A172 (cell line): ENCODE results near the gene TSEN34. TPM values are rescaled to one million over a fixed set of nuclear protein-coding genes. Genes with fewer than 3 reads are reported as not detected.
"Not testable (repeated sequence)": the region's sequence is repeated elsewhere in the genome, so short reads cannot be mapped to it uniquely, and the experiment has no call there.

Source experiments
- DNase-seq: peaks from one replicate; pipeline ENCODE4 v3.0.0-alpha.2; 2015; ENCODE audit warnings: low spot score
- total RNA-seq: library from RNA; depleted of rRNA; stranded (reverse); fragments of >200 nt; shearing (Covaris generic); gene quantifications from 2 replicates; pipeline ENCODE4 v1.2.3, GENCODE V29; 2014

TSEN34 gene
- total RNA-seq, 1 experiment from 2014 or later, result 277 TPM

DNA sequence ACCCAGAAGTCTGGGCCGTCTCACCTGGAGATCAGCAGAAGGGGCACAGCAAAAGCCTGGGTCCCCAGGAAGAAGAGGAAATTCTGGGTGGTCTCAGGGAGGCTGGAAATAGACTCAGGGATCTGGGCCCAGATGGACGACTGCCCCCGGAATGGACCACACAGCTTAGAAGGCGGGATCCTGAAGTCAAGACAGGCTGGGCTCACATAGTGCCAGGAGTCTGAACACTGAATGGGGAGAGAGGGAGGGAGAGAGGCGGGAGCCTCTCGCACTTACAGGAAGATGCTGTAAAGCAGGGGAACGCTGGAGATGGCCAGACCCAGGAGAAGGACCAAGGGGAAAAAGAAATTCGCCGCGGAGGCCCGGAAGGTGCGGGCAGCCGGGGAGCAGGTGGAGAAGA, 30.3 kb upstream of the TSEN34 start:
- DNase-seq, result no peak

DNA sequence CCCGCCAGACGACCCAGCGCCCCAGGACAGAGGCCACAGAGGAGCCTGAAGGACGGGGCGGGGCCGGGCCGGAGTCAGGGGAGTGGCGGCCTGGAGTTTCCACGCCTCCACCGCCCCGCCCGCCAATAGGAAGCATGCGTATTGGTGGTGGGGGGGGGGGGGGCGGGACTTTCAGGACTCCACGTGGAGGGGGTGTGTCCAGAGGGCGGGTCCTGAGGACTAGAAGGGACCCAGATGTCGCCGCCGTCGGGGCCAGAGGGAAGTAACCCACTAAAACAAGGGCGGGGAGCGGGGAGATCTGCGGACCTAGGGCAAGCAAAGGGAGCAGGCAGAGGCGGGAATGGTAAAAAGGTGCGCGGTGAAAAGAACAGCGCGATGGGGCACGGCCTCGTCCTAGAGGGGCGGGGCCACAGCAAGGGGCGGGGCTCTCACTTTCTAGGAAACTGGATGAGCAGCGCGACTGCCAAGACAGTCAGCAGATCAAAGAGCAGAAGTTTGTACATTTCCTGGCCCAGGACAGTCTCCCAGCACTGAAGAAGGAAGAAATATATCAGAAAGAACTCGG, 28.8 kb upstream of the TSEN34 start:
- DNase-seq, result no peak

- DNase-seq, result no peak
Observed at GRCh38 chr19:54162884-54163283, 28.2 kb upstream of the TSEN34 start.

GRCh38 chr19:54164369-54165068, 26.6 kb upstream of the TSEN34 start:
- DNase-seq, result no peak

GRCh38 chr19:54165222-54165621, 25.9 kb upstream of the TSEN34 start:
- DNase-seq, result no peak

GRCh38 chr19:54168174-54168917, 22.8 kb upstream of the TSEN34 start:
- peak; percentile 93 for DNase-seq

- DNase-seq, result no peak
Observed at GRCh38 chr19:54169149-54169740, 21.9 kb upstream of the TSEN34 start.

- DNase-seq, result not testable (repeated sequence)
Observed at GRCh38 chr19:54171736-54172431, 19.2 kb upstream of the TSEN34 start.

DNA sequence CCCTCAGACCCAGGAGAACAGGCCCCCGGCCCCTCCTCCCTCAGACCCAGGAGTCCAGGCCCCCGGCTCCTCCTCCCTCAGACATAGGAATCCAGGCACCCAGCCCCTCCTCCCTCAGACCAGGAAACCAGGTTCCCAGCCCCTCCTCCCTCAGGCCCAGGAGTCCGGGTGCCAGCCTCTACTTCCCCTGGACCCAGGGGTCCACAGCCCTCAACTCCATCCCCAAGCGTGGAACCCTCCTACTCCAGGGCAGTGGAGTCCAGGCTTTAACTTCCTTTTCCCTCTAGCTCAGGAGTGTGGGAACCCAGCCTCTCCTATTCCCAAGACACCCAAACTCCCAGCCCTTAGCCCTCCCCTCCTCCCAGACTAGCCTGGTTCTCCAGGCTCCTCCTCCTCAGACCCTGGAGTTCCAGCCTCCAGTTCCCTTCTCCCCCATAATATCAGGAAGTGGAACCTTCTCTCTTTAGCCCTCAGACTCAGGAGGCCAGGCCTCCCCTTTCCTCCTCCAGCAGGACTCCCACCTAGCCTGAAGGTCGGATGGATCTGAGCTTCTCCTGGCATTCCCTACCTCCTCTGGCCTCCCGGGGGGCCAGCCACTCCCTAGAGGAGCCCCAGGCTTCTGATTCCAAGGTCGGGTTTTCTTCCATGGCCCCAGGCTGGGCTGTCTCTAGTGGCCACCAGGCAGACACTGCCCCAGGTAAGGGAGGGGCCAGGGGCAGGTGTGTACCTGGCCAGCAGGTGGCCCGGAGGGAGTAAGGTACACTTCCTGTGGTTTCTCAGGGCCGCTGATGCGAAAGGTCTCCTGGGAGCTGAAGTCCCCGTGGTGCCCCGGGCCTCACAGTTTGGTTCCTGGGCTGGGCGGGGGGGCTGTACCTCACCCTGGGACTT, 18.4 kb upstream of the TSEN34 start, which contains the start of gene TMC4:
Gene TMC4, minus strand, starts transcription at position 690 of the 888 bp plus-strand sequence. Its CDS starts 43 bp downstream, at position 647.
- DNase-seq, result peak; percentile 47

DNA sequence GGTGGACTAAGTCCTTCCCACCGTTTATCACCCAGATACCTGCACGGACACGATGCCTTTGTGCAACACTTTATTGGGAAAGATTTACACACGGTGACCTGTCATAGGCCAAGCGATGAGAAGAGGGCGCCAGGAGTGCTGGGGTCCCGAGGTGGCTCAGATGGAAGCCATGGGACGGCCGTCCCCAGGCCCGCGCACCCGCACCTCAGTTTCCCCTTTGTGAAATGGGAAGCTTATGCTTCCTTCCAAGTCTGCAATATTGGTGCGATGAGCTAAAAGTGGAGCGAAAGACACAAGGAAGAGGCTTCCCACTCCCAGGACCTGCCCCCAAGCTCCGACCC, 17.8 kb upstream of the TSEN34 start:
- DNase-seq, result no peak

DNA sequence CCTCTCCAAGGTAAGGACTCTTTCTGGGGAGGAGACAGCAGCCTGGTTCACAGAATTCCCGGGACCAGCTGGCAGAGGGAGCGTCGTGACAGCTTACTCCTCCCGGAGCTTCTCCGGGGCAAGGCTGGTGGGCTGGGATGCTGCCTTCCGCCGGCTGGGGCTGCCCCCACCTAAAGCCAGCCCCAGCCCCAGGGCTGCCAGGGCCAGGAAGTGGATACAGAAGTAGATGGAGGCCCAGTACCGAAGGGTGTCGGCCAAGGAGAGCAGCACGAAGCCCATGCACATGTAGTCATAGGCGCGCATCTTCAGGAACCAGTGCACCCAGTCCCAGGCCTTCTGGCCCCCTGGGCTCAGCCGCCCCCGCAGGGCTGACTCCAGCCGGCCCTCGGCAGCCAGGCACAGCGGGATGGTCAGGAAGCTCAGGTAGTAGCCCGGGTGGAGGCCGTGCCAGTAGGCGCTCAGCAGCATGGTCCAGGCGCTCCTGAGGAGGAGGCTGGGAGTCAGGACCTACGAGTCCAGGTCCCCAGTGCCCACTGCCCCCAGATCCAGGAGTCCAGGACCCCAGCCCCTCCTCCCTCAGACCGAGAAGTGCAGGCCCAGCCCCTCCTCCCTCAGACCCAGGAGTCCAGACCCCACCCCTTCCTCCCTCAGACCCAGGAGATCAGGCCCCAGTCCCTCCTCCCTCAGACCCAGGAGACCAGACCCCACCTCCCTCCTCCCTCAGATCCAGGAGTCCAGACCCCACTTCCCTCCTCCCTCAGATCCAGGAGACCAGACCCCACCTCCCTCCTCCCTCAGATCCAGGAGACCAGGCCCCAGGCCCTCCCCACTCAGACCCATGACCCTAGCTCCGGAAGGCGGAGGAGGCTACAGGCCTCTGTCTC, 16.9 kb upstream of the TSEN34 start:
- no peak for DNase-seq

- DNase-seq, result no peak
Observed at GRCh38 chr19:54178581-54179261, 12.4 kb upstream of the TSEN34 start.

DNA sequence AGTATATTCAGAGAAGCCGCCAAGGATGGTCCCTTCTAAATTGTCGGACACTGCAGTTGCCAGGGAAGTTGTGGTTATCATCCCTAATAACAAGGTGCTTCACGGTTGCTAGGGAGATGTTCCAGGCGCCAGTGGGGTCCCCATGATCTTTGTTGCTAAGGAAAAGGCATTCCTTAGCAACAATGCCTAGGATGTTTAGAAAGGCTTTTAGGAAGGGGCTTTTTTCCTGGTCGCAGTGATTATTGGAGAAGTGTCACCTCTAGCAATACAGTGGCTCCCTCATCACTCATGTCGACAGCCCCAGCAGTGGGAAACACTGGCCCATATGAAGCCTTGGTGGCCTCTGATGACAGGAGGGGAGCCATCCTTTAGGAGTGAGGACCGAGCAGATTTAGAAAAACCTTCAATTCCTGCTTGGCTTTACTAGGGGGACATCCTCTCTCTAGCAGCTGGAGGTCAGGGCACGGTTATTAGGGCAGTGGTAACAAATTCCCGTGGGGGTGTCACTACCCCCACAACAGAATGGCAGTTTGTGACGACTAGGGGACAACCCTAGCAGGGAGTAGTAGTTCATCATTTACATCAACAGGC, 11.8 kb upstream of the TSEN34 start:
- DNase-seq, result no peak

DNA sequence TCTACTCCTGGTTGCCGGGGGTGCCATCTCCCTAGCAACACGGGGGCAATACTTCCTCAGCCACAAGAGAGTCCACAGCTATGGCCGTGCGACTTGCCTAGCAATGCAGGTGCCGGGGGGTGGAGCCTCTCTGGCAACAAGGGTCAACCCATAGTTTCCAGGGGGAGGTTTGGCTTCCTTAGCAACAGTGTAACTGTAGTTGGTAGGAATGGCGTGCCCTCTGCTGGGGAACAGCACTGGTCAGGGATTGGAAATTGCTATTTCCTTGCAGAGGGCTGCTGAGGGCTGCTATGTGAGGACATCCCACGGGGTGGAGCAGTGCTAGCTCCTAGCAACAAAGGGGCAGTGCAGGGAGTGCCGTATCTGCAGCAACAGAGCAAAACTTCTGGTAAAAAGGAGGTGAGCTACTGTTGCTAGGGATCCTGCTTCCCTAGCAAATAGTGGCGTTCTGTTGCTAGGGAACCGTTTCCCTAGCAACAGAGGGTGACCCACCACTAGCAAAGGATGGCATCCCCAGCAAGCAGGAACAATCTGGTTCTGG, 11.1 kb upstream of the TSEN34 start:
- DNase-seq, result no peak

DNA sequence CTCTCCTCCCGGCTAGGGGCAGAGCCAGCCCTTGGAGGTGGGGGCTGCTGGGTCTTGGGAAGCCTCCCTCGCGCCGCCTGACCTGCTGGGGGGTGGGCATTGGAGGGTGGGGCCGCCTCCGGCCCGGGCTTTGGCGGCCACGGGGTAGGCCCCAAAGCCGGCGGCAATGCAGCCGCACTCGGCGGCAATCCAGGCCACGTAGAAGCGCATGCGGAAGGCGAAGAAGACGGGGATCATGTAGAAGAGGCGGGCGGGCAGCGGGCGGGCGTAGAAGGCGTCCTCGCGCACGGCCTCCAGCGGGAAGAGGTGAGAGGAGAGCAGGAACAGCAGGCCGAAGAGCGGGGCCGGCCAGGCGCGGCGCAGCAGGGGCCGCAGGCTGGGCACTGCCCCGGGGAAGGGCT, 10.4 kb upstream of the TSEN34 start:
- no peak for DNase-seq

- not testable (repeated sequence) for DNase-seq
Observed at GRCh38 chr19:54181894-54182293, 9.2 kb upstream of the TSEN34 start.

DNA sequence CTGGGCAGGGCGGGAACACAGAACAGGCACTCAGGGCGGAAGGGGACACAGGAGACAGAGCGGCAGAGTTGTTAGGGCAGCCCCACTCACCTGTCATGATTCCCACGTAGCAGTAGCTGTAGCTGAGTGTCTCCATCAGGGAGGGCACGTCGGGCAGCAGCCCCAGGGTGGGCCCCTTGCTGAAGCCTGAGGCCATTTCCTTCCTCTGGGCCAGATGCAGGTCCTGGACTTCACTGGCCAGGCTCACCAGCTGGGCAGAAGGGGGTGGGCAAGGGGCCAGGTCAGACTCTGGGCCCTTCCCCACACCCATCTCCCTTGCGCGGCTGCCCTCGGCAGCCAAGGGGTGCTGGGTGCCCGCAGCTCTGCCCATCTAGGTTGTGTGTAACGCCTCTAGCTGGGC, 7.7 kb upstream of the TSEN34 start:
- DNase-seq, result no peak

- no peak for DNase-seq
Observed at GRCh38 chr19:54186351-54186750, 4.8 kb upstream of the TSEN34 start.

GRCh38 chr19:54186934-54187381, 4.2 kb upstream of the TSEN34 start:
- DNase-seq, result no peak
